Neural progenitor cell (in vitro differentiated cells): ENCODE data around the gene NEO1. TPM values are rescaled to one million over a fixed set of nuclear protein-coding genes. Genes with fewer than 3 reads are reported as not detected.
A peak's percentile ranks its signal among the peaks of the same experiment; 100 is the strongest.

ENCODE experiments used
- DNase-seq: peaks from one replicate; pipeline ENCODE4 v3.0.0-alpha.2; 2016; ENCODE audit warnings: low spot score
- H2AFZ ChIP-seq: fragments of 200-600 bp; sonication (generic); replicated peaks from 2 replicates; pipeline ENCODE4 v1.6.1; 2016; ENCODE audit warnings: antibody characterized with exemption
- H3F3A ChIP-seq: fragments of 200-600 bp; sonication (generic); 2 replicates; pipeline ENCODE4 v1.6.1; 2016; ENCODE audit warnings: antibody characterized with exemption, low read depth
- H3K27ac ChIP-seq: fragments of 200-600 bp; sonication (generic); 2 replicates; pipeline ENCODE4 v1.5.1; 2016; ENCODE audit warnings: mild to moderate bottlenecking
- H3K27me3 ChIP-seq: fragments of 200-600 bp; sonication (generic); 2 replicates; pipeline ENCODE4 v1.6.1; 2016; ENCODE audit warnings: mild to moderate bottlenecking, moderate library complexity
- H3K36me3 ChIP-seq: fragments of 200-600 bp; sonication (generic); 2 replicates; pipeline ENCODE4 v1.5.1; 2016
- H3K4me1 ChIP-seq: fragments of 200-600 bp; sonication (generic); 2 replicates; pipeline ENCODE4 v1.6.1; 2016; ENCODE audit warnings: mixed run types
- H3K4me2 ChIP-seq: fragments of 200-600 bp; sonication (generic); 2 replicates; pipeline ENCODE4 v1.6.1; 2016
- H3K4me3 ChIP-seq: fragments of 200-600 bp; sonication (generic); 2 replicates; pipeline ENCODE4 v1.5.1; 2016
- H3K79me2 ChIP-seq: fragments of 200-600 bp; sonication (generic); 2 replicates; pipeline ENCODE4 v1.6.1; 2016; ENCODE audit warnings: low read depth
- H3K9ac ChIP-seq: fragments of 200-600 bp; sonication (generic); 2 replicates; pipeline ENCODE4 v1.6.1; 2016
- H3K9me3 ChIP-seq: fragments of 200-600 bp; sonication (generic); 2 replicates; pipeline ENCODE4 v1.5.1; 2016; ENCODE audit warnings: low read depth
- H4K20me1 ChIP-seq: fragments of 200-600 bp; sonication (generic); 2 replicates; pipeline ENCODE4 v1.6.1; 2016; ENCODE audit warnings: low read depth
- H3K27ac Mint-ChIP-seq: 3 replicates; pipeline ENCODE4 v1.8.0; 2021; ENCODE audit warnings: mixed read lengths
- H3K27me3 Mint-ChIP-seq: 2 replicates; pipeline ENCODE4 v1.8.0; 2022; ENCODE audit warnings: low read depth, mild to moderate bottlenecking, inconsistent platforms, moderate library complexity, mixed read lengths; ENCODE audit not compliant: insufficient read depth
- H3K36me3 Mint-ChIP-seq: 3 replicates; pipeline ENCODE4 v1.8.0; 2021; ENCODE audit warnings: mixed read lengths
- H3K4me1 Mint-ChIP-seq: 3 replicates; pipeline ENCODE4 v1.8.0; 2021; ENCODE audit warnings: mixed read lengths
- H3K4me3 Mint-ChIP-seq: 3 replicates; pipeline ENCODE4 v1.8.0; 2021; ENCODE audit warnings: mild to moderate bottlenecking, moderate library complexity, mixed read lengths
- H3K9me3 Mint-ChIP-seq: 3 replicates; pipeline ENCODE4 v1.8.0; 2020; ENCODE audit warnings: mixed read lengths
- EZH2 ChIP-seq: fragments of 200-600 bp; sonication (generic); IDR thresholded peaks from 2 replicates; pipeline ENCODE4 v1.6.1; 2017; ENCODE audit warnings: antibody characterized with exemption, mild to moderate bottlenecking, moderate library complexity
- EZH2phosphoT487 ChIP-seq: fragments of 200-600 bp; sonication (generic); IDR thresholded peaks from 2 replicates; pipeline ENCODE4 v1.6.1; 2017; ENCODE audit warnings: antibody characterized with exemption
- total RNA-seq: library from RNA; depleted of rRNA; stranded (reverse); fragments of >200 nt; gene quantifications from 2 replicates; pipeline ENCODE4 v1.2.3, GENCODE V29; 2015; ENCODE audit warnings: low replicate concordance
- TF ChIP-seq, protein P1 (sequence below): fragments of 200-600 bp; sonication (generic); IDR thresholded peaks from 2 replicates; pipeline ENCODE4 v1.5.1; 2017; ENCODE audit warnings: antibody characterized with exemption, mild to moderate bottlenecking

NEO1 gene
- total RNA-seq, 1 donor from 2014 or later = 77.9 TPM

DNA sequence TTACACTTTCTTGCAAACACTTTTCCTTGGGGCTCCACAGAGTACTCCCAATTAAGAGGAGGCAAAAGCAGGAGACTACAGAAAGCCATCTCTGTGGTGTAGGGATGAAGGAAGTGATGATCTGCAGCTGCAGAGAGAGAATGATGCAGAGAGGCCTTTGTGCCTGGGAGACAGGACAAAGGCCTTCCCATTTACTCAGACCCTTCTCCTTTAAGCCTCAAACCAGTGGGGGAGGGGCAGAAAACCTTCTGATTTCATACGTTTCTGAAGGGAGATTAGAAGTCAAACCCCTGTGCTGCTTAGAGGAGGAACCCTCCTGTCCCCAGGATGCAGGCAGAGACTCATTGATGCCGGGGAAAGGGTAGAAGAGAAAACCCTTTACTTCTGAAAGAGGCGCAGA, 130.8 kb downstream of the NEO1 start:
- no peaks in the 10 kb centered on the region for H3K4me1 Mint-ChIP-seq
- H3K27me3 Mint-ChIP-seq = no peaks in the 10 kb centered on the region
- Histone ChIP-seq H2AFZ (no peak overlapping the region), H3K27me3 (no peaks in the 10 kb centered on the region), H3K9me3 (peaks cover 14% of the 10 kb centered on the region), H3K9ac (no peak overlapping the region), H3K27ac (peak overlapping the region; percentile 88), H3K79me2 (no peaks in the 10 kb centered on the region), H4K20me1 (no peaks in the 10 kb centered on the region), H3K4me1 (peaks cover 13% of the 10 kb centered on the region), H3K4me3 (peak overlapping the region; percentile 8), H3K4me2 (peak overlapping the region; percentile 67), H3F3A (peaks cover 28% of the 10 kb centered on the region), H3K36me3 (peaks cover 24% of the 10 kb centered on the region)
- peaks cover 58% of the 10 kb centered on the region for H3K36me3 Mint-ChIP-seq
- H3K9me3 Mint-ChIP-seq = peaks cover 9% of the 10 kb centered on the region
- no peak overlapping the region for H3K4me3 Mint-ChIP-seq
- peak overlapping the region; percentile 52 for H3K27ac Mint-ChIP-seq
- DNase-seq = peak; percentile 77
- no peak for TF ChIP-seq EZH2phosphoT487
- TF ChIP-seq EZH2 = no peak
- TF ChIP-seq, protein P1, sequence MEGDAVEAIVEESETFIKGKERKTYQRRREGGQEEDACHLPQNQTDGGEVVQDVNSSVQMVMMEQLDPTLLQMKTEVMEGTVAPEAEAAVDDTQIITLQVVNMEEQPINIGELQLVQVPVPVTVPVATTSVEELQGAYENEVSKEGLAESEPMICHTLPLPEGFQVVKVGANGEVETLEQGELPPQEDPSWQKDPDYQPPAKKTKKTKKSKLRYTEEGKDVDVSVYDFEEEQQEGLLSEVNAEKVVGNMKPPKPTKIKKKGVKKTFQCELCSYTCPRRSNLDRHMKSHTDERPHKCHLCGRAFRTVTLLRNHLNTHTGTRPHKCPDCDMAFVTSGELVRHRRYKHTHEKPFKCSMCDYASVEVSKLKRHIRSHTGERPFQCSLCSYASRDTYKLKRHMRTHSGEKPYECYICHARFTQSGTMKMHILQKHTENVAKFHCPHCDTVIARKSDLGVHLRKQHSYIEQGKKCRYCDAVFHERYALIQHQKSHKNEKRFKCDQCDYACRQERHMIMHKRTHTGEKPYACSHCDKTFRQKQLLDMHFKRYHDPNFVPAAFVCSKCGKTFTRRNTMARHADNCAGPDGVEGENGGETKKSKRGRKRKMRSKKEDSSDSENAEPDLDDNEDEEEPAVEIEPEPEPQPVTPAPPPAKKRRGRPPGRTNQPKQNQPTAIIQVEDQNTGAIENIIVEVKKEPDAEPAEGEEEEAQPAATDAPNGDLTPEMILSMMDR = no peak

DNA sequence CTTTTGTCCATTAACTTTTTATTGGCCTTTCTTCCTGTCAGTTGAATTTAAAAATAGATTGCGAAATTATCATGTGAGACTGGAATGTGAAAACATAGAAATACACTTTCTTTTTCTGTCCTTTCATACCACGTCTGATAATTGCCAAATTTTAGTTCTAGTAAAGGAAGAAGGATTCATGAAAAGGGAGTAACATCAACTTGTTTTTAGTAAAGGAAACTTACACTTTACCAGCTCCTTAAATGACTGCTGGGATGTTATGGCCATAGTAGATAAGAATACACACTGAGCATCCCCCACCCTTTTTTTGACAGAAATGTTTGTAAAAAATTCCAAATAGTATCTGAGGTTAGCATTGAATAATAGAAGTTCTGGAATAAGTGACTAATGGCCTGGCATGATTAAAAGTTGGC, 137.9 kb downstream of the NEO1 start:
- no peak for TF ChIP-seq EZH2phosphoT487
- no peak for TF ChIP-seq EZH2
- TF ChIP-seq, protein P1 = no peak
- Histone ChIP-seq H2AFZ (no peak overlapping the region), H4K20me1 (no peaks in the 10 kb centered on the region), H3K79me2 (no peaks in the 10 kb centered on the region), H3K4me2 (no peak overlapping the region), H3K4me1 (no peaks in the 10 kb centered on the region), H3K4me3 (no peak overlapping the region), H3F3A (no peaks in the 10 kb centered on the region), H3K27me3 (no peaks in the 10 kb centered on the region), H3K9me3 (no peaks in the 10 kb centered on the region), H3K27ac (no peak overlapping the region), H3K9ac (no peak overlapping the region), H3K36me3 (no peaks in the 10 kb centered on the region)
- Mint-ChIP-seq H3K36me3 (peaks cover 10% of the 10 kb centered on the region), H3K9me3 (no peaks in the 10 kb centered on the region), H3K27ac (no peak overlapping the region), H3K27me3 (no peaks in the 10 kb centered on the region), H3K4me1 (no peaks in the 10 kb centered on the region), H3K4me3 (no peak overlapping the region)
- no peak for DNase-seq

DNA sequence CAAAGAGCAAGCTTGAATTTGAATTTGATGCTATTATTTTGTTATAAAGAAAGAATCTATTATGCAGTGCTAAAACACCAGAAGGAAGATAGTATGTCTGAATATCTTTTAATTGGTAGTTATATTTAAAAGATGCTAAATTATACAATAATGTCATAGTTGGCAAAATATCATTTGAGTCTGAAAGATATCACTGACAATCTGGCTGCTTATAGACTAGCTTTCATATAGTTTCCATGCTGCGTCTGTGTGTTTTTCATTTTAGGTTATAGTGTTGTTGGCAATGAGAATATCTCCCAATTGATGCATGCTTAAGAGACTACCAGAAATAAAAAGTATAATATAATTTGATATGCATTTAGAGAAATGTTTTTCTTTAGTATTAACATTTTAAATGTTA, 142.9 kb downstream of the NEO1 start:
- H3K36me3 Mint-ChIP-seq = peaks cover 10% of the 10 kb centered on the region
- no peak overlapping the region for H2AFZ ChIP-seq
- H3K27me3 Mint-ChIP-seq = no peaks in the 10 kb centered on the region
- H3K9ac ChIP-seq = no peak overlapping the region
- TF ChIP-seq, protein P1 = no peak
- TF ChIP-seq EZH2phosphoT487 (no peak), EZH2 (no peak)
- no peak overlapping the region for H3K27ac ChIP-seq
- H3K4me3 ChIP-seq = no peak overlapping the region
- no peak for DNase-seq
- H3K79me2 ChIP-seq = no peaks in the 10 kb centered on the region
- no peak overlapping the region for H3K4me2 ChIP-seq
- H3F3A ChIP-seq = no peaks in the 10 kb centered on the region
- no peaks in the 10 kb centered on the region for H3K9me3 Mint-ChIP-seq
- H3K27ac Mint-ChIP-seq = no peak overlapping the region
- no peaks in the 10 kb centered on the region for H3K36me3 ChIP-seq
- H3K4me1 Mint-ChIP-seq = no peaks in the 10 kb centered on the region
- H3K4me1 ChIP-seq = no peaks in the 10 kb centered on the region
- no peaks in the 10 kb centered on the region for H3K27me3 ChIP-seq
- H3K9me3 ChIP-seq = no peaks in the 10 kb centered on the region
- no peak overlapping the region for H3K4me3 Mint-ChIP-seq
- H4K20me1 ChIP-seq = no peaks in the 10 kb centered on the region

DNA sequence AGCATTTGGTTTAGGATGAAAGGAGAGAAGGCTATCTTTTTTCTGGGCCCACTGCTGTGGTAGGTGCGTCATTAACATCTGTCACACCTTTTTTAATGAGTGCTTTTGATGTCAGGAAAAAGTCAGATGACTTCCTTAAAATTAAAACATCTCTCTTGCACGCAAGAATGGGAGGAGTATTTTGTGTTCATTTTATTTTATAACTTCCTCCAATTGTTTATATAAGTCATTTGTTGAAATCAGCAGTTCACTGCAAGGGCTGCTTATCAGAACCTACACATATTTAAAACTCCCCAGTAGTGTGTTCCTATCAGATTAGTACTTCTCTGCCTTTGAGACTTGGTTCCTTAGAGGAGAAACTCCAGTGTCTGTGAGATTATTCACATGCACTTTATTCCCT, 143.8 kb downstream of the NEO1 start:
- no peaks in the 10 kb centered on the region for H3K27me3 ChIP-seq
- H3K79me2 ChIP-seq = no peaks in the 10 kb centered on the region
- Mint-ChIP-seq H3K36me3 (peaks cover 11% of the 10 kb centered on the region), H3K9me3 (peaks cover 2% of the 10 kb centered on the region), H3K27ac (no peak overlapping the region), H3K27me3 (no peaks in the 10 kb centered on the region), H3K4me1 (no peaks in the 10 kb centered on the region), H3K4me3 (no peak overlapping the region)
- H3K4me3 ChIP-seq = no peak overlapping the region
- no peak overlapping the region for H2AFZ ChIP-seq
- no peak overlapping the region for H3K4me2 ChIP-seq
- H3K4me1 ChIP-seq = no peaks in the 10 kb centered on the region
- H3K9me3 ChIP-seq = no peaks in the 10 kb centered on the region
- DNase-seq = no peak
- no peaks in the 10 kb centered on the region for H3K36me3 ChIP-seq
- H3F3A ChIP-seq = no peaks in the 10 kb centered on the region
- no peaks in the 10 kb centered on the region for H4K20me1 ChIP-seq
- no peak overlapping the region for H3K27ac ChIP-seq
- TF ChIP-seq EZH2phosphoT487 = no peak
- TF ChIP-seq, protein P1 = no peak
- no peak for TF ChIP-seq EZH2
- no peak overlapping the region for H3K9ac ChIP-seq
